Stimulated activated CD4-positive, alpha-beta T cell treated with anti-CD3 and anti-CD28 coated beads, Interleukin-2, amount 100 ng/mL, for 48 hours (primary cell): ENCODE measurements around the gene ZBTB16.

Experiments used
- DNase-seq, 2 donors: peaks; one replicate each; pipeline ENCODE4 v3.0.0-alpha.2; 2020

ZBTB16 gene

DNA sequence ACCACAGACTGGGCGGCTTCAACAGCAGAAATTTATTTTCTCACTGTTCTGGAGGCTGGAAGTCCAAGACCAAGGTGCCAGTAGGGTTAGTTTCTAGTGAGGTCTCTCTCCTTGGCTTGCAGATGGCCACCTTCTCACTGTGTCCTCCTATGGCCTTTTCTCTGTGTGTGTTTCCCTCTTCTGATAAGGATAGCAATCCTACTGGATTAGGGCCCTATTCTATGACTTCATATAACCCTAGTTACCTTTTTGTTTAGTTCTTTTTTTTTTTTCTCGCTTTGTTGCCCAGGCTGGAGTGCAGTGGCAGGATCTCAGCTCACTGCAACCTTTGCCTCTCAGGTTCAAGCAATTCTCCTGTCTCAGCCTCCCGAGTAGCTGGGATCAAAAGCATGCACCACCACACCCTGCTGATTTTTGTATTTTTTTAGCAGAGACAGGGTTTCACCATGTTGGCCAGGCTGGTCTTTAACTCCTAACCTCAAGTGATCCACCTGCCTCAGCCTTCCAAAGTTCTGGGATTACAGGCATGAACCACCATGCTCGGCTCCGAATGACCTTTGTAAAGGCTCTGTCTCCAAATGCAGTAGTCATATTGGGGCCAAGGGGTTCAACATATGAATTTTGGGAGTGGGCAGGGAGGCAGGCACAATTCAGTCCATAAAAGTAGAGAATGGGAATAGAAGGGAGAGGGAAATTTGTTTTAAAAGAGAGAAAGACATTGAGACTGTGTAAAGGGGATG is 211.2 kb downstream of the ZBTB16 start:
- DNase-seq: no peak

DNA sequence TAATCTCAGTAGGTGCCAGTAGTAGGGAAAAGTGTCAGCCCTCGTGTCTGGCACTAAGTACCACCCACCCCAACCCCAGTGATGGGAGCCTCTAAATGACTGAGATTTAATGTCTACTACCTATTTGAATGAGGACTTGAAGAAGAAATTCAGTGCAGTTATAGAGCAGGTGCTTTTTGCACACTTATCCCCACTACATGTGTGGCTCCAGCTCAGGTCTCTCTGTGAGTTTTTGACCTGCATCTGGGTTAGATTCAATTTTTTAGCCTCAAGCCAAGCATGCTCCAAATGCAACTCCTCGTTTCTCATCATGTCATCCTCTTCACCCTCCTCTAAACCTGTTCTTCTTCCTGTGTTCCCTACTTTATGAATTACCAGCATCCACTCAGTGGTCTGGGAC is 211.8 kb downstream of the ZBTB16 start:
- DNase-seq: no peak

DNA sequence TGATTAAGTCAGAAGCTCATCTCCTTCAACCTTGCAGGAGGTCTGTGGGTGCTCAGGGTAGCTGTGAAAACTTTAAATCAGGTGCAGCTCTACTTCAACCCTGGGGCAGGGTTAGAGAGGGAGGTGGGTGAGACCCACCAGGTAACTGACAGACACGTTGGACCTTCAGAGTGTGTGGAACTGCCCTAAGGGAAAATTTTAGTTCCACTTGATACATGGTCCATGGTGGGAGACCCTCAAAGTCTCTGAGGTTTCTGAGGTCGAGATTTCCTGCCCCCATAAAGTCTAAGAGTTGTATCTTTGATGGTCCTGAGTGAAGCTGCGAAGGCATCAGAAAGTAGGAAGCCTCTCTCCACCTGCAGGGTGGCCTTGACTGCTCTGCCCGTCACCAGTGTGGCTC is 212.8 kb downstream of the ZBTB16 start:
- DNase-seq: no peak

DNA sequence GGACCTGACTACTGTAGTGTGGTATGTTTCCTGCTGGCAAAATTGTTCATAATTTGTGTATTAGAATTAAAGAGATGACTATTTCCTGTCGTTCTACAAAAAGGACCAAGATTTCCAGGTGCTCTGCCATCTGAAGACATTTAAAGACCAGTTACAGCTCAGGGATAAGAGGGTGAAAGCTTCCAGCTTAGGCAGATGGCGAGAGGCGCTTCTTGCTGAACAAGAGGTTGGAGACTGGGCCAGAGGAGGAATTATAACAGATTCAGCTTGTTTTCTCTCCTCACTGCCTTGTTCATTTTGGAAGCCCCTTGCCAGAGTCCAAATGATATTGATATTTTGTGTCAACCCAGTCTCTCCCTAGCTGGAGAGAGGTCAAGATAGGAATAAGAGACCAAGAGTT is 213.6 kb downstream of the ZBTB16 start:
- no peak for DNase-seq

DNA sequence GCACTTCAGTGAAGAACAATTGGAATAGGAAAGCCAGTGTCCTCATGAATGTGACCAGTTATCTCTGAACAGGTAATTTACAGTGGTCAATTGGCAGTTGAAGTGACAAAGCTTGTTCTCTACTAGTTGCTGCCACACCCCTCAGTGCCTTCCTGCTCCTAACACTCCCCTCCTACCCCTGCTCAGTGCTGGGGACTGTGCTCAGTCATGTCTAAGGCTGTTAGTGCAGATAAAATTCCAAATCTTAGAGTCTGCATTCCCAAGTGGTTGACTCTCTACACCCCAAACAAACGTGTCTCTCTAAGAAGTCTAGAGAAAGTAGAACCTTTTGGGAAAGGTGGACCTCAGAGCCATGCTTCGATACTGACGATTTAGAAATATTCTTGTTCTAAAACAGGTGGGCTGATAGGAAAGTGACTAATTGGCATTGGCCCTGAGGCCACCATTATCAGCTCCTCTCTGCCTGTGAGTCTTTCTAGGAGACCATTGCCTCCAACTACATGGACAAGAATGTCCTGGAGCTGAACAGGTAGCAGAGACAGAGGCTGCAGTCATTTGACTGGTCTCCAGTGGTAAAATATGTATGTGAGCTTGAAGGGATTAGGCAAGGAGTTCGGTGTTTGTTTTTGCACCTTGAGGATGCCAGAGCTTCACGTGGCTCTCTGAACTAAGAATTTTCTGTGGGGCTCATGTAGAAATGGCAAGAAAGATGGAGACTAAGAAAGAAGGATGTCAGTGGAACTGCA is 214.6 kb downstream of the ZBTB16 start:
- no peak for DNase-seq

DNA sequence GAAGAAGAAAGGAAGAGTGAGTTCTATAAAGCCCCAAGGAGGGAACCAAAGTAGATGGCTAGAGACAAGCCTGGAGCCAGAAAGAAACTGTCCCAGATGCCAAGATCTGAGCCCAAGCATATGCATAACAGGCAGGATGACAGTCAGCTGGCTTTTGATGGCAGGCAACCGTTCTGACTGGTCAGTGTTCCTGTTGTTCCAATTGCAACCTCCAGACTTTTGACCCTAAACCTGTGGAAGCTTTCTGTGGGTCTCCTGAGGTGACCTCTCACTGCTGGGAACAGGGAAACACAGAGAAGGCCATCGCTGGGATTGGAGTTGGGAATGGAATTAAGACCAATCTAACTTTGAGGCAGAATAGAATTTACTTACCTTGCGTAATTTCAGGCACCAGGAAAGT is 215.1 kb downstream of the ZBTB16 start:
- no peak for DNase-seq

DNA sequence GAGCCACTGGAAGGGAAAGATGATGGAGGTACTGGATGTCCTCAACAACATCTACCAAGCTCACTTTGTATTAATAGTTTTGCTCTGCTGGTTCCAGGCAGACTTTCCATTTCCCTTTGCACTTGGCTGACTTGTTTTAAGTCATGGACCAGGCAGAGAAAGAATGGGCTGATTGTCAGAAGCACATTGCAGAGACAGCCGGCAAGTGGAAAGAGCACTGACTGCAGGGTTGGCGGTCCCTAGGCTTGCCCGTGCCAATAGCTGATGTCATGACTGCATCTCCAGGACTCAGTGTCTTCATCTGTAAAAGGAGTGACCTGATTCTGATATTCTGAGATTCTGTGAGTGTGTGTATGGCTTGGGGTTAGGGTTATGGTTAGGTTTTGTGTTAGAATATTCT is 215.8 kb downstream of the ZBTB16 start:
- no peak for DNase-seq

DNA sequence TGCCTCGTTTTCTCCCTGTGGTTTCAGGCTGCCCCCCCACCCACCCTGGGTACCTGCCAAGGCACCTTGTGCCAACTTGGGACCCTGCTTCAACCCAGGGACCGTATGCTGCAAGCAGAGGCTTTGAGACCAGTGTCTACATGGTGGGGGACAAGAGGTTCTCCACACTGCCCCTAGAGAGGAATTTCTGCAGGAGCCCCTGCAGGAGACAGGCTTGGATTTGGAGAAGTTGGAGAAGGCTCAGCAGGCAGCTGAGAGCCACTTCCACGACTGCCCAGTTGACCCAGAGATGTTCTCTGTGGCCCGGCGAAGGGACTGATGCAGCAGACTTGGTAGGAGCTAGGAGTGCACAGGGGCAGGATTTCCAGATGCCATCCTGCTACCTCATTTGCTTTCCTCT is 216.6 kb downstream of the ZBTB16 start:
- no peak for DNase-seq

DNA sequence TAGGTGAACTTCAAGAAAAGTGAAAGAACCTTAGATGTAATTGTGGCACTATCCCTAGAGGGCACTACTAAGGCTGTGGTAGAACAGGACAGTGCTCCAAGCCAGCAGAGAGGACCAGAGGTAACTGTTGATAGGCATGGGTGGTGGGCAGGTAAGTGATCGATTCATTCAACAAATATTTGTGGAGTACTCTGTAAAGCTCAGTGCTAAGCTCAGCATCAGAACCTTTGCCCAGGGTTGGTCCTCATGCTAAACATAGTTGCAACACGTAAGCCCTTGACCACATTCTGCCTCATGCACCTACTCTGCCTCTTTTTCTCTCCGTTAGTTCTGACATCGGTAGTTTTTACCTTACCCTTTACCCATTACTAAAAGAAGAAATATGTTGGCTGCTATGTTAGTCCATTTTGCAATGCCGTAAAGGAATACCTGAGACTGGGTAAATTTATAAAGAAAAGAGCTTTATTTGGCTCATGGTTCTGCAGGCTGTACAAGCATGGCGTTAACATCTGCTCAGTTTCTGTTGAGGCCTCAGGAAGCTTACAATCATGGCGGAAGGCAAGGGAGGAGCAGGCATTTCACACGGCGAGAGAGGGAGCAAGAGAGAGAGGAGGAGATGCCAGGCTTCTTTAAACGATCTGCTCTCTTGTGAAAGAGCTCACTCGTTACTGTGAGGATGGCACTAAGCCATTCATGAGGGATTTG is 218.3 kb downstream of the ZBTB16 start:
- DNase-seq: no peak

DNA sequence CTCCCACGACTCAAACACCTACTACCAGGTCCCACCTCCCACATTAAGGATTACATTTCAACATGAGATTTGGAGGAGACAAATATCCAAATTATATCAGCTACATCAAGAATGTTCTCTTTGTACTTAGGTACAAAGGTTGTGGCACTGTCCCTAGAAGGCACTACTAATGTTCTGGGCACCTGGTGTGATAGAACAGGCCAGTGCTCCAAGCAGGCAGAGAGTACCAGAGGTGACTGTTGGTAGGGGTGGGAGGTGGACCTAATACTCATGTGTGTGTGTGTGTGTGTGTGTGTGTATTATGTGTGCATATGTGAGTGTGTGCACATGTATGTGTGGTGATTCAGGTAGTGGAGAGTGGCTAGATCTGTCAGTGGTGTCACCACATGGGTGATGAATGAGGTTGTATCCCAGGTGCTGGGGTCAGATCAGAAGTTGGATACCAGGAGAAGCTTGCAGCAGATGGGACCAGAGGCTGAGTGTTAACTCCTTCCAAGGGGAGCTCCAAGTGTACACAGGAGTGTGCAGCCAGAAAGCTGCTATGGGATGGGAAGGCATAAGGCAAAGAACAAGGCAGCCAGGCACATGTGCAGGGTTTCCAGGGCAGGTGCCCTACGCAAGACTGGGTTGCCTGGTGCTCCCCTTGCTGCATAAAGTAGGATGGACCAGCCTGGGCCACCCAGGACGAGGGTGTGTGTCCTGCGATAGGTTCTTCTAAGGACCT is 219.0 kb downstream of the ZBTB16 start:
- no peak for DNase-seq

DNA sequence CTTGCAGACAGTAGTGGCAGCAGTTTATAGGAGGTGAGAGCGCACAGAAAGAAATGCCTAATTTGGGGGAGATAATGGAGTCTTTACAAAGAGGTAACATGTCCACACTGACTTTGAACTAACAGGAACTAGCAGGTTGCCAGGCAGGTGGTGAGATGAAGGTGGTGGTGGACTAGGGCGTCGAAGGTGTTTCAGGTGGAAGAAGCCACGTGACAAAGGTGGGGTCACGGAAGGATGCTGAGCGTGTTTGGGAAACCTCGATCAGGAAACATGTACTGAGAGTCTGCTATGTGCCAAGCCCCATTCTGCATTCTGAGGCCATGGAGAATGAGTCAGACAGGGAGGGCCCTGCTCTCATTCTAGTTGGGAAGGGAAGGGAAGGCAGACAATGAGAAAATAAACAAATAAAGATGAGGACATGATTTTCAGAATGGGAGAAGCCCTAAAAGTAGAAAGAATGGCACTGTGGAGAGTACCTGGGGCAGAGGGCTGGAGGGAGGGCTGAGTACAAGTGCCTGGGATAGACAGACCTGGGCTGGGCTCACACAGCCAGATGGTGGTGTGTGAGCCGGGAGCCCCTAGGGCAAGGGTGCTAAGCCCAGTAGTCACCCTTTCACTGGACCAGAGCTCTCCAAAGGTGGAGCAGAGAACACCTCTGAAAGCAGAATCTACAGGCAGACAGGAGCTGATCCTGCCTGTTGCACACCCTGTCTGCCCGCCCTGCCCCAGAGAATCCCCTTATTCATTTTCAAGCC is 220.5 kb downstream of the ZBTB16 start:
- no peak for DNase-seq

DNA sequence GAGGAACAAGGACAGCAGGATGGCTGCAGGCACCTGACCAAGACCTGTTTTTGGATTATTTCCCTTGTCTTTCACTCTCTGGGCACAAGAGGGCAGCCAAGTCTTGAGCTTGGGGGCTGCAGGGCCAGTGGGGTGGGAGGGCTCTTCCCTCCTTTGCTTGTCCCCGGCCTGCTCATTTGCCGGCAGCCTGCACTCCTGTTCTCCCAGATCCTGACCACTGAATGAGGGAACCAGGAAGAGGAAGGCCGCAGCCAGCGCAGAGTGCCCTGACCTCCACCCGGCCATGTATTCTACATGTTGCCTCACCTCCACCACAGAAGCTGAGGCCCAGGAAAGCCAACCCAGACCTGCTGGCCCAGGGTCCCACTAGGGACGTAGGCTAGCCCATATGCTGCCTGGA is 221.2 kb downstream of the ZBTB16 start:
- DNase-seq: no peak

DNA sequence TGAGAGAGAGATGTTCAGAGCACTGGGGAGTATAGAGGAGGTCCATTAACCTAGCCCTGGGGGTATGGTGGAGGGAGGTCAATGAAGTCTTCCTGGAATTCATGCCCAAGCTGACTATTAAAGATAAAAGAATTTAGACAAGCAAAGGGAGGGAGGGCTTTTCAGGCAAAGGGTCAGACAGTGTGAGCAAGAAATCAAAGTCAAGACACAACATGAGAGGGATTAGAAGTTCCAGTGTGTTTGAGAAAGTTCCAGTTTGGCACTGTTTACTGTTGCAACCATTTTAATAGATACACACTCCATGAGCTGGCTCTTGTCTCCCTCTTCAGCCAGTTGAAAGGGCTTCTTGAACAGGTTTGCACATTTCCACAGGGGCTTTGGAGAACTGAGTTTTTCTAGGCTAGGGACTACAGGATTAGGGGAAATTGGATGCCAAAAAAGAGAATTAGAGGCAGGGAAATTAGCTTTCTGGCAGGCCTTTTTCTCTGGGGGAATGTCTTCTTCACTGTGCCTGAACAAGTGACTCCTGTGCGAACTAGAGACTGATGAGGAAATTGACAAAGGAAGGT is 222.0 kb downstream of the ZBTB16 start:
- no peak for DNase-seq

DNA sequence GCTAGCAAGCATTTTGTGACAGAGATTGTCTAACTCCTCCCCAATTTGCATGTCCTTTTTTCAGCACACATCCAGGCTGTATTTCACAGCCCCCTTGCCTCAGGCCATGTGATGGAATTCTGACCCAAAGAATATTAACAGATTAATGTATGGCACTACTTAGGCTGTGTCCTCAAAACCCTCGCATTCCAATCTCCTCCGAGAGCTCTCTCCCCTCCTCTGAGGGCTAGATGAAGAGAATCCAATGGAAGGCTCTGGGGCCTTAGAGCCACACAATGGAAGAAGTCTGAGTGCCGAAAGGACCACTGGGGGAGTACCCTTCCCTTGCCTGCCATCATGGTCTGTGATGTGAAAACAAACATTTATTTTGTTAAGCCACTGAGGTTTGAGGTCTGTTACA is 223.0 kb downstream of the ZBTB16 start:
- DNase-seq: no peak

DNA sequence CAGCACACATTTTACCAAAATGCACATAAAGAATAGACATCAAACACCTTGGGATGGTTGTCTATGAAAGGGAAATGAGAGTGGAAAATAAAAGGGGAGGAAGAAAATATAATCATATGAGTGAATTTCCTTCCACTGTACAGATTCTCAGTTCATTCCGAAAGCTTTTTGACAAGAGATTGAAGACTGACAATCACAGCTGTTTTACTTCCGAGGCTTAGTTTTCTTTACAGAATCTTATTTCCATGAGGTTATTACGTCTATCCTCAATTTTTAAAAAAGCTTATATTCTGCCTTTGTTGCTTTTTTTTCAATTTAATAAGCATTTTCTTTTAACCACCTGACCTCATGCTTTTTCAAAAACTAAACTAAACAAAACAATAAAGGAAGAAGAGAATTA is 223.9 kb downstream of the ZBTB16 start:
- DNase-seq: no peak

DNA sequence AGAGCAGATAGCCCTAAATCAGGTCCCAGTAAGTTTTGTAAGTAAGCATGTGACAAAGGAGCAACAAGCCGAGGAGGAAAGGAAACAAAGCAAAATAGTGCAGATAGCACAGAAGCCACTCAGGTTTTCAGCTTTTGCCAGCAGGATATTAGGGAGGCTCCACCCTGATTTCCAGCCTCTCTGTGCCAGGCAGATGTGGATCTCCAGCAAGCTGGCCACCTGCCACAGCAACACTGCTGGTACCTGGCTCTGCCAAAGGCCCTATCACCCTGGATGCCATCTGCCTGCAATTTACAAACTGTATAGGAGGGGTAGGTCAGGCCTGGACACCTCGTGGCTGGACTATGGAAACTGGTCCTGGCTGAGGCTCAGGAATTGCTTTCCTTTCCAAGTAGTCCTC is 224.5 kb downstream of the ZBTB16 start:
- no peak for DNase-seq

DNA sequence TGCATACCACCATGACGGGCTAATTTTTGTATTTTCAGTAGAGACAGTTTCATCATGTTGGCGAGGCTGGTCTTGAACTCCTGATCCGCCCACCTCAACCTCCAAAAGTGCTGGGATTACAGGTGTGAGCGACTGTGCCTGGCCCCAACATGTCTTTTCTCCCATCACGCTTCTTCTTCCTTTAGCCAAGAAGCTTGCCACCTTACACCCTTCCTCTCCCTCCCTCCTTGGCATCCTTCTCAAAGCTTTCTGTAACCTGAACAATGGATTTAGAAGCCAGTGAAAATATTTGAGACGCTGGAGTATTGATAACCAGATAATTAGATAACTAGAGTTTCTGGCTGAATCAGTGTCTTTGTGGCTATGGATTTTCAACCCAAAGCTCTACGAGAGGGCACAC is 225.4 kb downstream of the ZBTB16 start:
- DNase-seq: no peak

DNA sequence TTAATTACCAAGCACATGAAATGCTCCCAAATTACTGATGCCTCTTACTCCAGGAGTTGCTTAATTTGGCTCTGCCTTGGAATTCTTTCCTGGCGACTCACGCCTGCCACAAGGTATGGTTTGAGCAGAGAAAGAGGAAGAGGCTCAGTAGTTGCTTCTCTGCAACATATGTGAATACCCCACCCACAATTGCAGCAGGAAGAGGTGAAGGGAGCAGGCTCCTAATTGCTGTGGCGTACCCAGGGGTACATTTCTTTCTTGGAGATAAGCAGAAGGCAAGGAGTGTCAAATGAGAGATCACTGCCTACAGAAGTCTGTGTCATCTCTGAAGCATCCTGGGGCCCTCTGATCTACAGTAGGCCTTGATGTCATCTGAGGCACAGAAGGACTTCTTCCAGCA is 226.1 kb downstream of the ZBTB16 start:
- DNase-seq: no peak

DNA sequence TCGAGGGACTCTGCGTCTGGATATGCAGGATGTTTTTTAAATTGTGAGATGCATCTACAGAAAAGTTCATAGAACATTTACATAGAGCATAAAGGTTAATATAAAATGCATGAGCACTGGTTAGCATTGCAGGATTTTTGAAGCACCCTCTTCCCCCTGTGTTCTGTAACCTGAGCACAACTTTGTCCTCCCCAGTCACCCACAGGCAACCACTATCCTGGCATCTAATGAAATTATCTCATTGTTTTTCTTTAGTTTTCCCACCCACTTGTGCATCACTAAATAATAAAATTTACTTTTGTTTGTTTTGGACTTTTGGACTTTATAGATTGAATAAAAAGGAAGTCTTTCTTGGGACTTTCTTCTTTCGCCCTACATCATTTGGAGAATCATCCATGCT is 226.7 kb downstream of the ZBTB16 start:
- no peak for DNase-seq

DNA sequence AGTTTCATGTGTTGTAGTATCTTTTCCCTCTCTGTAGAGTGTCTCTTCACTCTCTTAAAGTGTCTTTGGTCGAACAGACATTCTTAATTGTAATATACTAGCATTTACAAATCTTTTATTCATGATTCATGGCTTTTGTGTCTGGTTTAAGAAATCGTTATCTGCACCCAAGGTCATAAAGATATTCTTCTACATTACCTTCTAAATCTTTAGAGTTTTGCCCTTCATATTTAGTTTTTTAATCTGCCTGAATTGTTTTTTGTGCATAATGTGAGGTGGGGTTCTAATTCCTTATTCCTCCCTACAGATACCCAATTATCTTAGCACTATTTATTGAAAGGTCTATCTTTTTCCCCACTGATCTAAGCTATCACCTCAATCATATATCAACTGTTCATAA is 227.6 kb downstream of the ZBTB16 start:
- DNase-seq: no peak

DNA sequence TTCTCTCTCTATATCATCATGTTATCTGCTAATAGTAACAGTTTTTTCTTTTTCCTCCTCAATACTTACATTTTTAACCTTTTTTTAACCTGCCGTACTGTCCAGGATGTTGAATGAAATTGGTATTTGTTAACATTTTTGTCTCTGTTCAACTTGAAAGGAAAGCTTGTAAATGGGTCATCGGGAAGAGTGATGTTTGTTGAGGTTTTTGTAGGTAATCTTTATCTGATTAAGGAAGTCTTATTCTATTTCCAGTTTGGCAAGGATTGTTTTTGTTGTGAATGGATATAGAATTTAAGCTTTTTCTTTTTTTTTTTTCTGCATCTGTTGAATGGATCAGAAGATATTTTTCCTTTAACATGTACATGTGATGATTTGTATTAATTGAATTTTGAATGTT is 228.6 kb downstream of the ZBTB16 start:
- no peak for DNase-seq

DNA sequence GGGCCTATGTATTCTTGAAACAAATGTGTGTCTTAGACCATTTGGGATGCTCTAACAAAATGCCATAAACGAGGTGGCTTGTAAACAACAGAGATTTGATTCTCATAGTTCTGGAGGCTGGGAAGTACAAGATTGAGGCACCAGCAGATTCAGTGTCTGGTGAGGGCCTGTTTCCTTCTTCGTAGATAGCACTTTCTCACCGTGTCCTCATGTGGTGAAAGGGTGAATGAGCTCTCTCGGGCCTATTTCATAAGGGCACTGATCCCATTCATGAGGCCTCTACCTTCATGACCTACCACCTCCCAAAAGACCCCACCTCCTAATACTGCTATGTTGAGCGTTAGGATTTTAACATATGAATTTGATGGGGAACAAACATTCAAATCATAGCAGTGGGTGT is 230.3 kb downstream of the ZBTB16 start:
- DNase-seq: no peak
